SIG-M5 (cell line): Measurements from ENCODE around the gene FAM107B.

Experiments used
- DNase-seq: peaks from one replicate; lab custom pipeline; 2025; lab: John Stamatoyannopoulos, UW

FAM107B gene

GRCh38 chr10:14556285-14556956 lies 218.3 kb downstream of the FAM107B start:
- DNase-seq = no peak

- DNase-seq = no peak
Observed at GRCh38 chr10:14555807-14556206, 218.9 kb downstream of the FAM107B start.

GRCh38 chr10:14554491-14555205 lies 220.0 kb downstream of the FAM107B start:
- no peak for DNase-seq

- DNase-seq = no peak
Observed at GRCh38 chr10:14554091-14554490, 220.6 kb downstream of the FAM107B start.

GRCh38 chr10:14553448-14553847 lies 221.2 kb downstream of the FAM107B start:
- no peak for DNase-seq

GRCh38 chr10:14552015-14552414 lies 222.7 kb downstream of the FAM107B start:
- no peak for DNase-seq

GRCh38 chr10:14550471-14550981 lies 224.2 kb downstream of the FAM107B start:
- DNase-seq = no peak

GRCh38 chr10:14549496-14549895 lies 225.2 kb downstream of the FAM107B start:
- DNase-seq = no peak

GRCh38 chr10:14548970-14549369 lies 225.7 kb downstream of the FAM107B start:
- DNase-seq = no peak

- DNase-seq = no peak
Observed at GRCh38 chr10:14548474-14548873, 226.2 kb downstream of the FAM107B start.

GRCh38 chr10:14547816-14548215 lies 226.9 kb downstream of the FAM107B start:
- DNase-seq = no peak

- no peak for DNase-seq
Observed at GRCh38 chr10:14545827-14546226, 228.9 kb downstream of the FAM107B start.

GRCh38 chr10:14543904-14544210 lies 230.8 kb downstream of the FAM107B start:
- no peak for DNase-seq

- DNase-seq = no peak
Observed at GRCh38 chr10:14543046-14543903, 231.4 kb downstream of the FAM107B start.

- no peak for DNase-seq
Observed at GRCh38 chr10:14541379-14541778, 233.3 kb downstream of the FAM107B start.

- DNase-seq = no peak
Observed at GRCh38 chr10:14540611-14541010, 234.1 kb downstream of the FAM107B start.

- no peak for DNase-seq
Observed at GRCh38 chr10:14540062-14540461, 234.6 kb downstream of the FAM107B start.

GRCh38 chr10:14539176-14539575 lies 235.5 kb downstream of the FAM107B start:
- DNase-seq = no peak

GRCh38 chr10:14536241-14537213 lies 238.2 kb downstream of the FAM107B start:
- DNase-seq = no peak

GRCh38 chr10:14535457-14536130 lies 239.1 kb downstream of the FAM107B start:
- no peak for DNase-seq

- no peak for DNase-seq
Observed at GRCh38 chr10:14534152-14534551, 240.5 kb downstream of the FAM107B start.
